PC-9 (cell line): ENCODE data around the gene SNAI3. TPM values are rescaled to one million over a fixed set of nuclear protein-coding genes. Genes with fewer than 3 reads are reported as not detected.

ENCODE experiments used
- BruUV-seq: library from RNA; stranded (reverse); fragments of 400-500 nt; replicated peaks from 2 replicates; lab custom pipeline; 2021; lab: Mats Ljungman, UMichigan
- CTCF ChIA-PET: fragments of 300-600 bp; sonication (Branson Sonifier 250); formaldehyde crosslinking; loops from one replicate; lab custom pipeline; 2022; ENCODE audit warnings: antibody characterized with exemption; lab: Charles Lee
- POLR2A ChIA-PET: fragments of 300-600 bp; sonication (Branson Sonifier 250); formaldehyde crosslinking; loops from one replicate; lab custom pipeline; 2022; ENCODE audit warnings: antibody characterized with exemption; ENCODE audit not compliant: unreplicated experiment; lab: Charles Lee
- DNase-seq, 2 experiments: peaks; one replicate each; pipeline versions ENCODE4 v3.0.0 to v3.0.0-alpha.2; 2015 to 2022; ENCODE audit warnings: mixed read lengths in 1 of 2
- H2AFZ ChIP-seq: fragments of 200-600 bp; sonication (generic); 2 replicates; pipeline ENCODE4 v1.8.1; 2017; ENCODE audit warnings: antibody characterized with exemption
- H3F3A ChIP-seq: fragments of 200-600 bp; sonication (generic); 2 replicates; pipeline ENCODE4 v1.8.1; 2017; ENCODE audit warnings: antibody characterized with exemption, mild to moderate bottlenecking, low read depth; ENCODE audit not compliant: insufficient read depth
- H3K27ac ChIP-seq: fragments of 200-600 bp; sonication (generic); 2 replicates; pipeline ENCODE4 v1.6.1; 2016; ENCODE audit warnings: mixed run types
- H3K27me3 ChIP-seq: fragments of 200-600 bp; sonication (generic); 2 replicates; pipeline ENCODE4 v1.6.1; 2016; ENCODE audit warnings: low read depth, mixed run types; ENCODE audit not compliant: insufficient read depth
- H3K36me3 ChIP-seq: fragments of 200-600 bp; sonication (generic); 2 replicates; pipeline ENCODE4 v1.6.1; 2016; ENCODE audit warnings: low read depth, mixed run types
- H3K4me1 ChIP-seq: fragments of 200-600 bp; sonication (generic); replicated peaks from 2 replicates; pipeline ENCODE4 v1.6.1; 2016; ENCODE audit warnings: mixed run types; ENCODE audit not compliant: insufficient read depth
- H3K4me2 ChIP-seq: fragments of 200-600 bp; sonication (generic); 2 replicates; pipeline ENCODE4 v1.6.1; 2017; ENCODE audit warnings: mixed run types
- H3K4me3 ChIP-seq: fragments of 200-600 bp; sonication (generic); 2 replicates; pipeline ENCODE4 v1.6.1; 2016; ENCODE audit warnings: mixed run types
- H3K79me2 ChIP-seq: fragments of 200-600 bp; sonication (generic); 2 replicates; pipeline ENCODE4 v1.6.1; 2017; ENCODE audit warnings: low read depth, mixed run types
- H3K9me2 ChIP-seq: fragments of 200-600 bp; sonication (generic); 2 replicates; pipeline ENCODE4 v1.8.1; 2017; ENCODE audit warnings: mild to moderate bottlenecking; ENCODE audit not compliant: insufficient read depth
- H3K9me3 ChIP-seq: fragments of 200-600 bp; sonication (generic); 2 replicates; pipeline ENCODE4 v1.8.1; 2016; ENCODE audit warnings: low read depth; ENCODE audit not compliant: insufficient read depth
- H4K20me1 ChIP-seq: fragments of 200-600 bp; sonication (generic); 2 replicates; pipeline ENCODE4 v1.8.1; 2017; ENCODE audit not compliant: insufficient read depth
- CTCF ChIP-seq: fragments of 200-600 bp; sonication (generic); conservative IDR thresholded peaks from 2 replicates; pipeline ENCODE4 v1.6.1; 2017; ENCODE audit warnings: mixed run types, antibody characterized with exemption, mild to moderate bottlenecking, moderate library complexity
- EZH2 ChIP-seq: fragments of 200-600 bp; sonication (generic); IDR thresholded peaks from 2 replicates; pipeline ENCODE4 v1.8.0; 2017; ENCODE audit warnings: antibody characterized with exemption, low read depth
- intact Hi-C: fragments of 100-400 bp; cut with micrococcal nuclease; formaldehyde crosslinking; loops from one replicate; pipeline ENCODE4 v1.10.0; 2022; ENCODE audit not compliant: unreplicated experiment
- total RNA-seq: library from RNA; stranded (reverse); gene quantifications from 2 replicates; pipeline ENCODE4 v1.2.3, GENCODE V29; 2021

The SNAI3 gene
- total RNA-seq, 1 experiment from 2014 or later, result 1.3 TPM

- BruUV-seq, result TSS peak; percentile 56
- DNase-seq, result no peak
- Histone ChIP-seq H4K20me1 (no peaks in the 10 kb centered on the region; the same call in 1 of the 2 replicates), H3F3A (peaks cover 19% of the 10 kb centered on the region; the same call in 1 of the 2 replicates), H3K4me1 (peaks cover 9% of the 10 kb centered on the region), H2AFZ (peak overlapping the region; percentile 94), H3K4me2 (peak overlapping the region; percentile 98), H3K27ac (peak overlapping the region; percentile 13; the same call in 1 of the 2 replicates), H3K36me3 (no peaks in the 10 kb centered on the region), H3K27me3 (no peaks in the 10 kb centered on the region), H3K79me2 (peaks cover 29% of the 10 kb centered on the region), H3K4me3 (peak overlapping the region; percentile 90), H3K9me3 (no peaks in the 10 kb centered on the region), H3K9me2 (no peaks in the 10 kb centered on the region)
- POLR2A ChIA-PET, result interaction anchor here (0.5 to 0.7 kb wide), 4 partner anchors 8 to 132 kb away, joined by 3 to 4 read pairs (median 4); partner anchors contain the start of gene PIEZO1
- CTCF ChIA-PET, result no interaction called here
- TF ChIP-seq CTCF (no peak), EZH2 (no peak)
- intact Hi-C loops, result loop anchor here (5.0 kb wide), 1 partner anchor 95 kb away; no protein-coding TSS in a partner anchor
These were observed 24.0 kb downstream of the SNAI3 start for GRCh38 chr16:88662222-88662842.

DNA sequence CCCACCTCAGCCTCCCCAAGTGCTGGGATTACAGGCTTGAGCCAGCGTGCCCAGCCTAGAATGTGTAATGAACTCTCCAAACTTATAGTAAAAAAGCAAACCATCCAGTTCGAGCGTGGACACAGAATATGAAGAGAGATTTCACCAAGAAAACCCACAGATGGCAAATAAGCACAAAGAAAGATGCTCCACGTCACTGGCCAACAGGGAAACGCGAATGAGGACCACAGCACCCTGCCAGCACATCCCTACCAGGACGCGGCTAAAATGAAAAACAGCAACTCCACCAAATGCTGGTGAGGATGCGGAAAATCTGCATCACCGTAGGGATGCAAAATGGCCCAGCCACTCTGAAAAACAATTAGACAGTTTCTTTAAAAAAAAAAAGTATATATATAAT lies 24.8 kb downstream of the SNAI3 start:
- BruUV-seq, result no TSS peak
- POLR2A ChIA-PET, result no interaction called here
- Histone ChIP-seq H3K4me1 (peaks cover 9% of the 10 kb centered on the region), H3K36me3 (no peaks in the 10 kb centered on the region), H3K27ac (no peak overlapping the region), H3K27me3 (no peaks in the 10 kb centered on the region), H3K4me2 (no peak overlapping the region), H3K9me2 (no peaks in the 10 kb centered on the region), H3F3A (peaks cover 16% of the 10 kb centered on the region; the same call in 1 of the 2 replicates), H3K79me2 (peaks cover 29% of the 10 kb centered on the region), H3K9me3 (no peaks in the 10 kb centered on the region), H2AFZ (no peak overlapping the region), H3K4me3 (no peak overlapping the region), H4K20me1 (no peaks in the 10 kb centered on the region; the same call in 1 of the 2 replicates)
- intact Hi-C loops, result loop anchor here (5.0 kb wide), 1 partner anchor 96 kb away; no protein-coding TSS in a partner anchor
- TF ChIP-seq CTCF (no peak), EZH2 (no peak)
- CTCF ChIA-PET, result no interaction called here
- DNase-seq, result no peak

DNA sequence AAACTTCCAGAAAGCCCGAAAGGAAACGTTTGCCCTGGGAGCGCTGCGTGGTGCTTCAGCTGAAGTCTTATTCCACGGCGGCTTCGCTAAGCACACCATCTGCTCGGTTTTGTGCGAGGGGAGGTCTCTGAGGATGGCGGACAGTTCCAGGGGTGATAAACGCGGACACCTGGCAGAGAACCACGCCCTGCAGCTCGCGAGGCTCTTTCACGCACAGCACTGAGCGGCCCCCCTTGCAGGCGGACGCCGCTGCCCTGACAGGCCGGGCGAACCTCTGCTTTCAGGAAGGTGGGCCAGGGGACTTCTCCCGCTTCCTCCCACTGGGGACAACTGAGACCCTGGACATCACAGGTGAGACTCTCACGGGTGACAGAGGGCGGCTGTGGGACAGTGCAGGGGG lies 27.1 kb downstream of the SNAI3 start:
- intact Hi-C loops, result no loop called here
- Histone ChIP-seq H3K9me3 (no peaks in the 10 kb centered on the region), H2AFZ (no peak overlapping the region), H3K79me2 (peaks cover 29% of the 10 kb centered on the region), H3K4me1 (peaks cover 9% of the 10 kb centered on the region), H3K27me3 (no peaks in the 10 kb centered on the region), H4K20me1 (no peaks in the 10 kb centered on the region; the same call in 1 of the 2 replicates), H3K27ac (no peak overlapping the region), H3K4me2 (no peak overlapping the region), H3K4me3 (no peak overlapping the region), H3K9me2 (no peaks in the 10 kb centered on the region), H3K36me3 (no peaks in the 10 kb centered on the region), H3F3A (peaks cover 10% of the 10 kb centered on the region; the same call in 1 of the 2 replicates)
- ChIA-PET CTCF (no interaction called here), POLR2A (no interaction called here)
- no peak for DNase-seq
- no TSS peak for BruUV-seq
- TF ChIP-seq CTCF (no peak), EZH2 (no peak)
